ENCODE measurements around the gene JAZF1. TPM values are rescaled to one million over a fixed set of nuclear protein-coding genes. Genes with fewer than 3 reads are reported as not detected.

The JAZF1 gene
- total and polyA plus RNA-seq, 2 donors (not counting 1 experiment from before 2014, with no cell fraction given): 14.0 to 38.6 TPM

DNA sequence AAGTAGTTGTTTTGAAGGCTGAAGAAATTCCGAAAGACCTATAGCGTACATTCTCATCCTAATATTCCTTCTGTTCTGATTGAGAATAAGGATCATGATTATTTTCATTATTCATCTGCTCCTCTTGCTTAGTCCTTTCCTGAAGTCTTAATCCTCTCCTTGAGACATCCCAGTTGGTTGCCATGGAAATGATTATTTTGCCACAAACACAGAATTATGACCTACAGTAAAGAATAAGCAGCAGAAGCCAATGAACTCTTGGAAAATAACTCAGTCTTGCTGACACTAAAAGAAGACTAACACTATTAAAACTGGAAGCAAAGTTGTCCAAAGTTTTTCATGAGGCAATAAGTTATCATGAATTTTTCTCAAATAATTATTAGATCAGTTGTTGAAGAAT, 47.8 kb upstream of the JAZF1 start:
- Mint-ChIP-seq H3K27me3 (no peaks in the 10 kb centered on the region), H3K4me3 (no peak overlapping the region), H3K9me3 (ENCODE audit: insufficient read depth) (no peaks in the 10 kb centered on the region), H3K27ac (no peak overlapping the region), H3K4me1 (no peaks in the 10 kb centered on the region)
- H4K20me1 ChIP-seq (ENCODE audit: control insufficient read depth, insufficient read depth, low read length, poor library complexity, severe bottlenecking): no peaks in the 10 kb centered on the region
- H3K27ac ChIP-seq (ENCODE audit: low read length in 2 of 2): no peak overlapping the region
- no peak overlapping the region for H3K4me2 ChIP-seq (replicated peaks; ENCODE audit: low read depth, low read length, poor library complexity, severe bottlenecking)
- no peaks in the 10 kb centered on the region for H3K4me1 ChIP-seq (ENCODE audit: control insufficient read depth in 2 of 2, insufficient read depth in 2 of 2, low read length in 2 of 2)
- H2AFZ ChIP-seq (ENCODE audit: insufficient read depth, low read depth, low read length, poor library complexity, severe bottlenecking): no peak overlapping the region
- no peaks in the 10 kb centered on the region for H3K27me3 ChIP-seq (replicated peaks in 1 of 4; ENCODE audit: control extremely low read depth in 1 of 4, control insufficient read depth in 3 of 4, insufficient read depth in 4 of 4, low read length in 3 of 4)
- no CpG with 5 or more reads among the region's 2 CpGs for WGBS (ENCODE audit: insufficient coverage)
- DNase-seq (no peak), ATAC-seq (ENCODE audit: low read depth) (no peak)
- intact Hi-C loops (cut with micrococcal nuclease): no loop called here
- H3K79me2 ChIP-seq (ENCODE audit: control insufficient read depth, insufficient read depth, low read length): no peaks in the 10 kb centered on the region
- TF ChIP-seq, protein P1, sequence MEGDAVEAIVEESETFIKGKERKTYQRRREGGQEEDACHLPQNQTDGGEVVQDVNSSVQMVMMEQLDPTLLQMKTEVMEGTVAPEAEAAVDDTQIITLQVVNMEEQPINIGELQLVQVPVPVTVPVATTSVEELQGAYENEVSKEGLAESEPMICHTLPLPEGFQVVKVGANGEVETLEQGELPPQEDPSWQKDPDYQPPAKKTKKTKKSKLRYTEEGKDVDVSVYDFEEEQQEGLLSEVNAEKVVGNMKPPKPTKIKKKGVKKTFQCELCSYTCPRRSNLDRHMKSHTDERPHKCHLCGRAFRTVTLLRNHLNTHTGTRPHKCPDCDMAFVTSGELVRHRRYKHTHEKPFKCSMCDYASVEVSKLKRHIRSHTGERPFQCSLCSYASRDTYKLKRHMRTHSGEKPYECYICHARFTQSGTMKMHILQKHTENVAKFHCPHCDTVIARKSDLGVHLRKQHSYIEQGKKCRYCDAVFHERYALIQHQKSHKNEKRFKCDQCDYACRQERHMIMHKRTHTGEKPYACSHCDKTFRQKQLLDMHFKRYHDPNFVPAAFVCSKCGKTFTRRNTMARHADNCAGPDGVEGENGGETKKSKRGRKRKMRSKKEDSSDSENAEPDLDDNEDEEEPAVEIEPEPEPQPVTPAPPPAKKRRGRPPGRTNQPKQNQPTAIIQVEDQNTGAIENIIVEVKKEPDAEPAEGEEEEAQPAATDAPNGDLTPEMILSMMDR (IDR thresholded peaks at IDR 0.05): no peak
- no peak for TF ChIP-seq EZH2 (IDR thresholded peaks at IDR 0.05; ENCODE audit: borderline replicate concordance, insufficient read depth, low read depth, low read length, poor library complexity, severe bottlenecking)
- H3K9ac ChIP-seq (ENCODE audit: low read length): no peak overlapping the region
- no peaks in the 10 kb centered on the region for H3K36me3 ChIP-seq (replicated peaks in 1 of 2; ENCODE audit: control extremely low read depth in 1 of 2, control insufficient read depth in 1 of 2, extremely low read depth in 1 of 2, insufficient read depth in 2 of 2, low read length in 1 of 2)
- peaks cover 0 to 2% (median 0%) of the 10 kb centered on the region in 3 donors for H3K9me3 ChIP-seq (ENCODE audit: control extremely low read depth in 1 of 3, control insufficient read depth in 2 of 3, insufficient read depth in 1 of 3, low read length in 2 of 3)
- H3K4me3 ChIP-seq (ENCODE audit: control extremely low read depth in 1 of 5, extremely low read depth in 1 of 5, insufficient read depth in 1 of 5, low read depth in 2 of 5, low read length in 4 of 5): no peak overlapping the region
- POLR2A ChIA-PET: no interaction called here
- CTCF ChIA-PET: no interaction called here

DNA sequence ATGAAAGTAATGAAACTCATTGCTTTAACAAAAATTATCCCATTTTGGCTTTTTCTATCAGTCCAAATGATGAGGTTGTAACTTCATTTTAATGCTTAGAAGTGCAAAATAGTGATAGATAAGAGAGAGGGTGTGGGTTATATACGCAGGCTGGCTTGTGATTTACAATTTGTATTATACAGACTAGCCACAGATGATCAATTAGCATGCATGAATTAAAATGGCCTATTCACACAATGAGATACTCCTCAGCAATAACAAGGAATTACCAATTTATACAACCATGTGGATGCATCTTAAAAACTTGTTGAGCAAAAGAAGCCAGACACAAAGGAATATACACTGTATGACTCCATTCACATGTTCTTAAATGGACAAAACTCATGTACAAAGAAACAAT, 45.4 kb upstream of the JAZF1 start:
- no peaks in the 10 kb centered on the region for H3K27me3 ChIP-seq (replicated peaks in 1 of 4; ENCODE audit: control extremely low read depth in 1 of 4, control insufficient read depth in 3 of 4, insufficient read depth in 4 of 4, low read length in 3 of 4)
- no peak overlapping the region for H3K4me3 Mint-ChIP-seq
- no peak overlapping the region for H3K4me3 ChIP-seq (ENCODE audit: control extremely low read depth in 1 of 5, extremely low read depth in 1 of 5, insufficient read depth in 1 of 5, low read depth in 2 of 5, low read length in 4 of 5)
- no peaks in the 10 kb centered on the region for H3K4me1 ChIP-seq (ENCODE audit: control insufficient read depth in 2 of 2, insufficient read depth in 2 of 2, low read length in 2 of 2)
- no peaks in the 10 kb centered on the region for H3K79me2 ChIP-seq (ENCODE audit: control insufficient read depth, insufficient read depth, low read length)
- H3K9me3 Mint-ChIP-seq (ENCODE audit: insufficient read depth): no peaks in the 10 kb centered on the region
- POLR2A ChIA-PET: no interaction called here
- intact Hi-C loops (cut with micrococcal nuclease): no loop called here
- H3K4me2 ChIP-seq (replicated peaks; ENCODE audit: low read depth, low read length, poor library complexity, severe bottlenecking): no peak overlapping the region
- H3K9me3 ChIP-seq (ENCODE audit: control extremely low read depth in 1 of 3, control insufficient read depth in 2 of 3, insufficient read depth in 1 of 3, low read length in 2 of 3): peaks cover 0 to 2% (median 0%) of the 10 kb centered on the region in 3 donors
- no peak for ATAC-seq (ENCODE audit: low read depth)
- no CpG with 5 or more reads among the region's 1 CpG for WGBS (ENCODE audit: insufficient coverage)
- no peak for DNase-seq
- TF ChIP-seq, protein P1 (IDR thresholded peaks at IDR 0.05): no peak
- no peaks in the 10 kb centered on the region for H3K36me3 ChIP-seq (replicated peaks in 1 of 2; ENCODE audit: control extremely low read depth in 1 of 2, control insufficient read depth in 1 of 2, extremely low read depth in 1 of 2, insufficient read depth in 2 of 2, low read length in 1 of 2)
- no peaks in the 10 kb centered on the region for H4K20me1 ChIP-seq (ENCODE audit: control insufficient read depth, insufficient read depth, low read length, poor library complexity, severe bottlenecking)
- no peaks in the 10 kb centered on the region for H3K4me1 Mint-ChIP-seq
- H3K27me3 Mint-ChIP-seq: no peaks in the 10 kb centered on the region
- H3K27ac ChIP-seq (ENCODE audit: low read length in 2 of 2): no peak overlapping the region
- CTCF ChIA-PET: no interaction called here
- no peak overlapping the region for H2AFZ ChIP-seq (ENCODE audit: insufficient read depth, low read depth, low read length, poor library complexity, severe bottlenecking)
- H3K27ac Mint-ChIP-seq: no peak overlapping the region
- no peak overlapping the region for H3K9ac ChIP-seq (ENCODE audit: low read length)

Measured in B cell (primary cell).